Stimulated activated naive CD8-positive, alpha-beta T cell treated with anti-CD3 and anti-CD28 coated beads, Interleukin-15, Interleukin-2, amounts not matched to agents 100 ng/mL and 50 ng/mL, for 24 hours (primary cell): ENCODE results near the gene GTPBP2.
"Not testable (repeated sequence)": the region's sequence is repeated elsewhere in the genome, so short reads cannot be mapped to it uniquely, and the experiment has no call there.

Experiments used
- H3K27ac Mint-ChIP-seq: one replicate; pipeline ENCODE4 v1.8.0; 2021; ENCODE audit warnings: mild to moderate bottlenecking, mixed read lengths
- H3K27me3 Mint-ChIP-seq: one replicate; pipeline ENCODE4 v1.8.0; 2021; ENCODE audit warnings: mixed read lengths
- H3K36me3 Mint-ChIP-seq: one replicate; pipeline ENCODE4 v1.8.0; 2021; ENCODE audit warnings: low read depth, mixed read lengths
- H3K4me1 Mint-ChIP-seq: one replicate; pipeline ENCODE4 v1.8.0; 2021; ENCODE audit warnings: low read depth, mixed read lengths
- H3K4me3 Mint-ChIP-seq: one replicate; pipeline ENCODE4 v1.8.0; 2021; ENCODE audit warnings: mild to moderate bottlenecking, mixed read lengths
- H3K9me3 Mint-ChIP-seq: one replicate; pipeline ENCODE4 v1.8.0; 2021; ENCODE audit warnings: mixed read lengths

GTPBP2 gene

GRCh38 chr6:43668151-43669028 is 39.3 kb upstream of the GTPBP2 start:
- H3K4me1 Mint-ChIP-seq = peaks cover 35% of the 10 kb centered on the region
- peaks cover 18% of the 10 kb centered on the region for H3K36me3 Mint-ChIP-seq
- peak overlapping the region; percentile 71 for H3K27ac Mint-ChIP-seq
- H3K9me3 Mint-ChIP-seq = no peaks in the 10 kb centered on the region
- no peaks in the 10 kb centered on the region for H3K27me3 Mint-ChIP-seq
- peak overlapping the region; percentile 58 for H3K4me3 Mint-ChIP-seq

- peak overlapping the region; percentile 58 for H3K4me3 Mint-ChIP-seq
- H3K36me3 Mint-ChIP-seq = peaks cover 11% of the 10 kb centered on the region
- H3K9me3 Mint-ChIP-seq = no peaks in the 10 kb centered on the region
- H3K27ac Mint-ChIP-seq = peak overlapping the region; percentile 71
- no peaks in the 10 kb centered on the region for H3K27me3 Mint-ChIP-seq
- H3K4me1 Mint-ChIP-seq = peaks cover 35% of the 10 kb centered on the region
Observed at GRCh38 chr6:43667245-43668150, 38.4 kb upstream of the GTPBP2 start.

GRCh38 chr6:43666196-43666920 is 37.3 kb upstream of the GTPBP2 start:
- Mint-ChIP-seq H3K4me1 (peaks cover 35% of the 10 kb centered on the region), H3K9me3 (no peaks in the 10 kb centered on the region), H3K4me3 (no peak overlapping the region), H3K27me3 (no peaks in the 10 kb centered on the region), H3K27ac (no peak overlapping the region), H3K36me3 (peaks cover 4% of the 10 kb centered on the region)

- H3K9me3 Mint-ChIP-seq = no peaks in the 10 kb centered on the region
- peaks cover 33% of the 10 kb centered on the region for H3K4me1 Mint-ChIP-seq
- peaks cover 5% of the 10 kb centered on the region for H3K27me3 Mint-ChIP-seq
- H3K27ac Mint-ChIP-seq = no peak overlapping the region
- peaks cover 2% of the 10 kb centered on the region for H3K36me3 Mint-ChIP-seq
- no peak overlapping the region for H3K4me3 Mint-ChIP-seq
Observed at GRCh38 chr6:43665376-43665775, 36.3 kb upstream of the GTPBP2 start.

- not testable (repeated sequence) for H3K27me3 Mint-ChIP-seq, H3K4me3 Mint-ChIP-seq, H3K36me3 Mint-ChIP-seq, H3K9me3 Mint-ChIP-seq, H3K27ac Mint-ChIP-seq
- H3K4me1 Mint-ChIP-seq = peaks cover 11% of the 10 kb centered on the region
Observed at GRCh38 chr6:43662948-43663347, 33.9 kb upstream of the GTPBP2 start.

- Mint-ChIP-seq H3K9me3 (no peaks in the 10 kb centered on the region), H3K27ac (no peak overlapping the region), H3K4me1 (no peaks in the 10 kb centered on the region), H3K27me3 (peaks cover 5% of the 10 kb centered on the region), H3K4me3 (no peak overlapping the region), H3K36me3 (no peaks in the 10 kb centered on the region)
Observed at GRCh38 chr6:43658161-43658560, 29.1 kb upstream of the GTPBP2 start.

- H3K27ac Mint-ChIP-seq = no peak overlapping the region
- H3K4me1 Mint-ChIP-seq = no peaks in the 10 kb centered on the region
- no peaks in the 10 kb centered on the region for H3K36me3 Mint-ChIP-seq
- peaks cover 5% of the 10 kb centered on the region for H3K27me3 Mint-ChIP-seq
- no peaks in the 10 kb centered on the region for H3K9me3 Mint-ChIP-seq
- H3K4me3 Mint-ChIP-seq = no peak overlapping the region
Observed at GRCh38 chr6:43657221-43657802, 28.2 kb upstream of the GTPBP2 start.

GRCh38 chr6:43652822-43653221 is 23.8 kb upstream of the GTPBP2 start:
- H3K27me3 Mint-ChIP-seq, H3K36me3 Mint-ChIP-seq, H3K4me3 Mint-ChIP-seq, H3K4me1 Mint-ChIP-seq, H3K27ac Mint-ChIP-seq, H3K9me3 Mint-ChIP-seq: not testable (repeated sequence)

GRCh38 chr6:43648248-43648647 is 19.2 kb upstream of the GTPBP2 start:
- Mint-ChIP-seq H3K27me3 (no peaks in the 10 kb centered on the region), H3K9me3 (no peaks in the 10 kb centered on the region), H3K4me3 (no peak overlapping the region), H3K27ac (no peak overlapping the region), H3K36me3 (no peaks in the 10 kb centered on the region), H3K4me1 (peaks cover 5% of the 10 kb centered on the region)

- H3K27me3 Mint-ChIP-seq = no peaks in the 10 kb centered on the region
- peaks cover 5% of the 10 kb centered on the region for H3K4me1 Mint-ChIP-seq
- no peak overlapping the region for H3K4me3 Mint-ChIP-seq
- H3K27ac Mint-ChIP-seq = no peak overlapping the region
- no peaks in the 10 kb centered on the region for H3K9me3 Mint-ChIP-seq
- peaks cover 4% of the 10 kb centered on the region for H3K36me3 Mint-ChIP-seq
Observed at GRCh38 chr6:43647613-43648012, 18.5 kb upstream of the GTPBP2 start.

GRCh38 chr6:43645613-43645964 is 16.5 kb upstream of the GTPBP2 start:
- Mint-ChIP-seq H3K27me3 (no peaks in the 10 kb centered on the region), H3K4me3 (peak overlapping the region; percentile 82), H3K27ac (peak overlapping the region; percentile 32), H3K36me3 (peaks cover 15% of the 10 kb centered on the region), H3K4me1 (peaks cover 10% of the 10 kb centered on the region), H3K9me3 (no peaks in the 10 kb centered on the region)

GRCh38 chr6:43644940-43645612 is 16.0 kb upstream of the GTPBP2 start, which contains the start of gene RSPH9:
RSPH9 (plus strand) TSS chr6:43645036; CDS start chr6:43645099, 63 bp downstream.
- Mint-ChIP-seq H3K27ac (peak within 1 kb of the TSS; percentile 32), H3K9me3 (no peaks in the 10 kb centered on the region), H3K27me3 (no peaks in the 10 kb centered on the region), H3K4me1 (peaks cover 15% of the 10 kb centered on the region), H3K36me3 (peaks cover 20% of the 10 kb centered on the region), H3K4me3 (peak within 1 kb of the TSS; percentile 82)

GRCh38 chr6:43639984-43640800 is 11.1 kb upstream of the GTPBP2 start:
- H3K27ac Mint-ChIP-seq = no peak overlapping the region
- no peaks in the 10 kb centered on the region for H3K9me3 Mint-ChIP-seq
- H3K4me1 Mint-ChIP-seq = peaks cover 52% of the 10 kb centered on the region
- H3K36me3 Mint-ChIP-seq = peaks cover 39% of the 10 kb centered on the region
- no peaks in the 10 kb centered on the region for H3K27me3 Mint-ChIP-seq
- H3K4me3 Mint-ChIP-seq = no peak overlapping the region
